ENCODE measurements around the gene DUSP5. TPM values are rescaled to one million over a fixed set of nuclear protein-coding genes. Genes with fewer than 3 reads are reported as not detected.
"Not testable (repeated sequence)": the region's sequence is repeated elsewhere in the genome, so short reads cannot be mapped to it uniquely, and the experiment has no call there.

DUSP5 gene
- total RNA-seq, 1 donor = 42.3 TPM

- no peak for TF ChIP-seq CTCF (IDR thresholded peaks at IDR 0.05; ENCODE audit: insufficient read depth, low read depth, low read length)
- DNase-seq (ENCODE audit: low read depth) = no peak
Measured at GRCh38 chr10:110458266-110458920, 39.3 kb upstream of the DUSP5 start.

GRCh38 chr10:110459600-110459999, 38.1 kb upstream of the DUSP5 start:
- no peak overlapping the region for H3K4me3 ChIP-seq (ENCODE audit: low read depth, low read length)
- DNase-seq (ENCODE audit: low read depth) = no peak
- no peak for TF ChIP-seq CTCF (IDR thresholded peaks at IDR 0.05; ENCODE audit: insufficient read depth, low read depth, low read length)

More at GRCh38 chr10:110458266-110458920, 39.3 kb upstream of the DUSP5 start:
- no peak overlapping the region for H3K4me3 ChIP-seq (ENCODE audit: low read depth, low read length)

- TF ChIP-seq CTCF (IDR thresholded peaks at IDR 0.05; ENCODE audit: insufficient read depth, low read depth, low read length) = no peak
- no peak for DNase-seq (ENCODE audit: low read depth)
- H3K4me3 ChIP-seq (ENCODE audit: low read depth, low read length) = no peak overlapping the region
Measured at GRCh38 chr10:110460111-110460809, 37.4 kb upstream of the DUSP5 start.

- H3K4me3 ChIP-seq (ENCODE audit: low read depth, low read length) = no peak overlapping the region
- DNase-seq (ENCODE audit: low read depth) = no peak
- no peak for TF ChIP-seq CTCF (IDR thresholded peaks at IDR 0.05; ENCODE audit: insufficient read depth, low read depth, low read length)
Measured at GRCh38 chr10:110461088-110461487, 36.6 kb upstream of the DUSP5 start.

GRCh38 chr10:110461530-110461929, 36.2 kb upstream of the DUSP5 start:
- no peak for DNase-seq (ENCODE audit: low read depth)
- TF ChIP-seq CTCF (IDR thresholded peaks at IDR 0.05; ENCODE audit: insufficient read depth, low read depth, low read length) = no peak
- no peak overlapping the region for H3K4me3 ChIP-seq (ENCODE audit: low read depth, low read length)

- H3K4me3 ChIP-seq (ENCODE audit: low read depth, low read length) = no peak overlapping the region
- no peak for TF ChIP-seq CTCF (IDR thresholded peaks at IDR 0.05; ENCODE audit: insufficient read depth, low read depth, low read length)
- no peak for DNase-seq (ENCODE audit: low read depth)
Measured at GRCh38 chr10:110462166-110463095, 35.3 kb upstream of the DUSP5 start.

- not testable (repeated sequence) for DNase-seq (ENCODE audit: low read depth); H3K4me3 ChIP-seq (ENCODE audit: low read depth, low read length)
Measured at GRCh38 chr10:110468258-110468657, 29.4 kb upstream of the DUSP5 start.

GRCh38 chr10:110470541-110470940, 27.2 kb upstream of the DUSP5 start:
- H3K4me3 ChIP-seq (ENCODE audit: low read depth, low read length); DNase-seq (ENCODE audit: low read depth): not testable (repeated sequence)
